Fibroblast of the aortic adventitia (primary cell): Measurements from ENCODE around the gene IL9R. TPM values are rescaled to one million over a fixed set of nuclear protein-coding genes. Genes with fewer than 3 reads are reported as not detected.

ENCODE experiments used
- DNase-seq: peaks from one replicate; pipeline ENCODE4 v3.0.0-alpha.2; 2010; ENCODE audit warnings: low read depth
- H3K4me3 ChIP-seq: 2 replicates; pipeline ENCODE4 v1.5.1; 2011; ENCODE audit warnings: low read depth, mild to moderate bottlenecking, control low read depth, low read length, moderate library complexity
- CTCF ChIP-seq: IDR thresholded peaks from 2 replicates; pipeline ENCODE4 v1.5.1; 2011; ENCODE audit warnings: mild to moderate bottlenecking, low read length, control low read depth, inconsistent platforms; ENCODE audit not compliant: insufficient read depth
- total RNA-seq: library from RNA; depleted of rRNA; stranded (reverse); fragments of >200 nt; gene quantifications from 2 replicates; pipeline ENCODE4 v1.2.3, GENCODE V29; 2012; ENCODE audit warnings: low replicate concordance

Gene IL9R
- total RNA-seq, result not detected in 2 replicates

- DNase-seq, result no peak
- H3K4me3 ChIP-seq, result no peak within 1 kb of the TSS
- TF ChIP-seq CTCF, result no peak
These were observed at the start of gene IL9R for GRCh38 chrX:155997436-155997835. TSS of gene IL9R (plus strand) at chrX:155997696. CDS start at chrX:155997760, 64 bp downstream.

DNA sequence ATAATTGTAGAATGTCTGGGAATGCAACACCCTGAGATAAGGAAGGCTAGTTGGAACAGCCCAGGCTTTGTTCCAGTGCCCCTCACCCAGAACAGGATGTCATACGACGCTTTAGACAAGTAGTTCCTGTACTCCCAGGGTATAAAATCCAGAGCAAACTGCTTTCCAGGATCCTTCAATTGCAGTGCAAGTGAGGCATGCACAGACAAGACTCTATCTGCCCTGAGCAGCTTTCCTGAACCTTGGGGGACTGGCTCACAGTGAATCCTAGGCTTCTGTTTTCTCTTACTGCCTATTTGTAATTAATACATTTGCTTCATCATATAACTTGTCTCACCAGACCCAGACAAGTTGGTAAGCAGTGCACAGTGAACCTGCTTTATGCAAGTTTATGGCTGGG, 48.4 kb upstream of the IL9R start:
- DNase-seq, result no peak
- H3K4me3 ChIP-seq, result no peak overlapping the region
- no peak for TF ChIP-seq CTCF

- DNase-seq, result no peak
- TF ChIP-seq CTCF, result no peak
- no peak overlapping the region for H3K4me3 ChIP-seq
These were observed 46.2 kb upstream of the IL9R start for GRCh38 chrX:155951237-155951789.

DNA sequence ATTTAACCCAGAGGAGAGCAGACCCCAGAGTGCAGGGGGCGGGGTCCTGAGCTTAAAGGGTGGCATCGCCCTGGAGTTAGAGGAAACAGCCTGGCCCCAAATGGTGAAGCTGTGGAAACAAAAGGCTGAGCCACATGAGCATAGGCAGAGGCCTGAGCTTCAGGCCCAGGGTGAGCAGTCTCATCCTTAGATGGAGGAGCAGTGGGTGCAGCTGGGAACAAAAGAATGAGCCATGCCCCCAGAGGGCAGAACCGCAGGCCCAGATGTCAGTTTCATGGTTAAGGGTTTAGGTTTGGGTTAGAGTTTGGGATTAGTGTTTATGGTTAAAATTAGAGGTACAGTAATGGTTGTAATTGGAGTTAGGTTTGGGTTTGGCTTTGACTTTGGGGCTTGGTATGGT, 44.4 kb upstream of the IL9R start:
- no peak for DNase-seq
- no peak overlapping the region for H3K4me3 ChIP-seq
- no peak for TF ChIP-seq CTCF

GRCh38 chrX:155954793-155955192, 42.7 kb upstream of the IL9R start:
- H3K4me3 ChIP-seq, result no peak overlapping the region
- DNase-seq, result no peak

DNA sequence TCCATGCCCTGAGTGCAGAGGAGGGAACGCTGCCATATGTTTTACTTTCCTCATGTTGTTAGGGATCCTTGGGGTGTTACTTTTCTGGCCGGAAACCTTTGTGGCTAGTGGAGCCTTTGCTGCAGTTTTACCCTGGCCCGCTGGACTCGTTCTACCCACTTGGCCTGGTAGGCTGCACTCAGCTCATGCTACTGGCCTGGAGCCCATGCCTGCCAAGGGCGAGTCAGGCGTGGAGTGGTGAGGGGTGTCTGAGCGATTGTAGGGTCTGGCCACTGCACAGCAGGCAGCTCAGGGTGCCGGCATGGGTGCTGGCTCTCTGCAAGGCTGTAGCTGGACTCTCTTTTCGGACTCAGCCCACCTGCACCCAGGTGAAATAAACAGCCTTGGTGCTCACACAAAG, 41.4 kb upstream of the IL9R start:
- no peak for DNase-seq
- H3K4me3 ChIP-seq, result no peak overlapping the region
- no peak for TF ChIP-seq CTCF

More at GRCh38 chrX:155954793-155955192, 42.7 kb upstream of the IL9R start:
- no peak for TF ChIP-seq CTCF

GRCh38 chrX:155956649-155957048, 40.8 kb upstream of the IL9R start:
- H3K4me3 ChIP-seq, result no peak overlapping the region
- TF ChIP-seq CTCF, result no peak
- no peak for DNase-seq
